A673 (cell line): ENCODE data around the gene ATP10D. TPM values are rescaled to one million over a fixed set of nuclear protein-coding genes. Genes with fewer than 3 reads are reported as not detected.

Experiments used
- BruUV-seq: library from RNA; stranded (reverse); fragments of 400-500 nt; replicated peaks from 2 replicates; lab custom pipeline; 2021; lab: Mats Ljungman, UMichigan
- CTCF ChIA-PET: fragments of 300-600 bp; sonication (Branson Sonifier 250); formaldehyde crosslinking; loops from one replicate; lab custom pipeline; 2022; ENCODE audit warnings: antibody characterized with exemption; lab: Charles Lee
- POLR2A ChIA-PET: fragments of 300-600 bp; sonication (Branson Sonifier 250); formaldehyde crosslinking; loops from one replicate; lab custom pipeline; 2022; ENCODE audit warnings: antibody characterized with exemption; ENCODE audit not compliant: low non-redundant PET; lab: Charles Lee
- DNase-seq: peaks from one replicate; pipeline ENCODE4 v3.0.0-alpha.2; 2015; ENCODE audit warnings: low spot score
- H3K27ac ChIP-seq: fragments of 200-600 bp; sonication (generic); 2 replicates; pipeline ENCODE4 v1.5.1; 2016; ENCODE audit warnings: mixed run types, low read depth, mild to moderate bottlenecking, mixed read lengths, antibody characterized with exemption, low read length; ENCODE audit not compliant: poor library complexity, severe bottlenecking
- H3K27me3 ChIP-seq: fragments of 200-600 bp; sonication (generic); replicated peaks from 2 replicates; pipeline ENCODE4 v1.6.1; 2017; ENCODE audit warnings: mixed run types, low read depth, mild to moderate bottlenecking, mixed read lengths, antibody characterized with exemption, low read length; ENCODE audit not compliant: insufficient read depth, poor library complexity
- H3K36me3 ChIP-seq: fragments of 200-600 bp; sonication (generic); 2 replicates; pipeline ENCODE4 v1.6.1; 2016; ENCODE audit warnings: mixed run types, mild to moderate bottlenecking, mixed read lengths, antibody characterized with exemption, low read length; ENCODE audit not compliant: insufficient read depth, poor library complexity, severe bottlenecking
- H3K4me1 ChIP-seq: fragments of 200-600 bp; sonication (generic); 2 replicates; pipeline ENCODE4 v1.6.1; 2017; ENCODE audit warnings: mixed run types, mild to moderate bottlenecking, mixed read lengths, antibody characterized with exemption, low read length; ENCODE audit not compliant: insufficient read depth, poor library complexity, severe bottlenecking
- H3K4me3 ChIP-seq: fragments of 200-600 bp; sonication (generic); 2 replicates; pipeline ENCODE4 v1.5.1; 2016; ENCODE audit warnings: low read depth, mixed run types, mild to moderate bottlenecking, mixed read lengths, low read length; ENCODE audit not compliant: poor library complexity, severe bottlenecking
- H3K9me3 ChIP-seq: fragments of 200-600 bp; sonication (generic); 2 replicates; pipeline ENCODE4 v1.6.1; 2016; ENCODE audit warnings: mixed run types, low read depth, mild to moderate bottlenecking, mixed read lengths, antibody characterized with exemption, low read length; ENCODE audit not compliant: poor library complexity, severe bottlenecking
- CTCF ChIP-seq: fragments of 300-800, 200-600 bp; sonication (generic); conservative IDR thresholded peaks from 2 replicates; pipeline ENCODE4 v1.5.1; 2017; ENCODE audit warnings: low read depth, mild to moderate bottlenecking, antibody characterized with exemption, low read length, moderate library complexity, mixed read lengths
- EZH2 ChIP-seq: fragments of 200-600 bp; sonication (generic); IDR thresholded peaks from 2 replicates; pipeline ENCODE4 v1.6.1; 2017; ENCODE audit warnings: borderline replicate concordance, low read depth, mild to moderate bottlenecking, mixed read lengths, antibody characterized with exemption, low read length; ENCODE audit not compliant: poor library complexity, severe bottlenecking
- intact Hi-C: fragments of 100-400 bp; cut with micrococcal nuclease; formaldehyde crosslinking; loops from one replicate; pipeline ENCODE4 v1.10.0; 2022; ENCODE audit not compliant: unreplicated experiment
- total RNA-seq: library from RNA; stranded (reverse); gene quantifications from 2 replicates; pipeline ENCODE4 v1.2.3, GENCODE V29; 2021

Gene ATP10D
- total RNA-seq, 1 experiment from 2014 or later, result 16.1 TPM

GRCh38 chr4:47612116-47613023 is 127.3 kb downstream of the ATP10D start:
- POLR2A ChIA-PET, result no interaction called here
- CTCF ChIA-PET, result no interaction called here
- BruUV-seq, result no TSS peak

GRCh38 chr4:47615385-47615784 is 130.3 kb downstream of the ATP10D start:
- POLR2A ChIA-PET, result no interaction called here
- no TSS peak for BruUV-seq
- H3K27ac ChIP-seq, result no peak overlapping the region
- no peak for DNase-seq
- no peaks in the 10 kb centered on the region for H3K4me1 ChIP-seq
- intact Hi-C loops, result no loop called here
- TF ChIP-seq EZH2 (no peak), CTCF (no peak)
- no peaks in the 10 kb centered on the region for H3K36me3 ChIP-seq
- CTCF ChIA-PET, result no interaction called here
- no peaks in the 10 kb centered on the region for H3K27me3 ChIP-seq
- no peak overlapping the region for H3K4me3 ChIP-seq
- no peaks in the 10 kb centered on the region for H3K9me3 ChIP-seq

More at GRCh38 chr4:47612116-47613023, 127.3 kb downstream of the ATP10D start:
- DNase-seq, result peak; percentile 2
- no peaks in the 10 kb centered on the region for H3K27me3 ChIP-seq
- no peak overlapping the region for H3K27ac ChIP-seq
- no peak overlapping the region for H3K4me3 ChIP-seq
- TF ChIP-seq CTCF (no peak), EZH2 (no peak)
- no peaks in the 10 kb centered on the region for H3K4me1 ChIP-seq
- H3K9me3 ChIP-seq, result no peaks in the 10 kb centered on the region
- intact Hi-C loops, result no loop called here
- H3K36me3 ChIP-seq, result no peaks in the 10 kb centered on the region

- TF ChIP-seq EZH2, result no peak
- TF ChIP-seq CTCF, result no peak
- POLR2A ChIA-PET, result no interaction called here
- H3K36me3 ChIP-seq, result no peaks in the 10 kb centered on the region
- intact Hi-C loops, result no loop called here
- H3K27ac ChIP-seq, result no peak overlapping the region
- H3K4me3 ChIP-seq, result no peak overlapping the region
- H3K4me1 ChIP-seq, result no peaks in the 10 kb centered on the region
- H3K9me3 ChIP-seq, result no peaks in the 10 kb centered on the region
- CTCF ChIA-PET, result interaction anchor here (0.8 kb wide), 1 partner anchor 70 kb away, joined by 3 read pairs; no protein-coding TSS in a partner anchor
- no TSS peak for BruUV-seq
- no peak for DNase-seq
- H3K27me3 ChIP-seq, result no peaks in the 10 kb centered on the region
Observed at GRCh38 chr4:47617607-47618006, 132.5 kb downstream of the ATP10D start.
